Measurements from ENCODE around the gene PPP1R27.

GRCh38 chr17:81792675-81793615 is 41.9 kb downstream of the PPP1R27 start:
- TF ChIP-seq CTCF (IDR thresholded peaks at IDR 0.05; ENCODE audit: borderline replicate concordance, extremely low read depth, low read length, poor library complexity, severe bottlenecking) (no peak), EZH2 (IDR thresholded peaks at IDR 0.05; ENCODE audit: borderline replicate concordance, low read depth, low read length, severe bottlenecking) (no peak)

Measured in DND-41 (cell line).